ENCODE results near the gene ATP5F1B. TPM values are rescaled to one million over a fixed set of nuclear protein-coding genes. Genes with fewer than 3 reads are reported as not detected.

The ATP5F1B gene
- total and polyA plus RNA-seq, 2 of the 8 experiments (the other 6 are each of a cell fraction or from before 2014, with no cell fraction given): 900 to 1,522 TPM

DNA sequence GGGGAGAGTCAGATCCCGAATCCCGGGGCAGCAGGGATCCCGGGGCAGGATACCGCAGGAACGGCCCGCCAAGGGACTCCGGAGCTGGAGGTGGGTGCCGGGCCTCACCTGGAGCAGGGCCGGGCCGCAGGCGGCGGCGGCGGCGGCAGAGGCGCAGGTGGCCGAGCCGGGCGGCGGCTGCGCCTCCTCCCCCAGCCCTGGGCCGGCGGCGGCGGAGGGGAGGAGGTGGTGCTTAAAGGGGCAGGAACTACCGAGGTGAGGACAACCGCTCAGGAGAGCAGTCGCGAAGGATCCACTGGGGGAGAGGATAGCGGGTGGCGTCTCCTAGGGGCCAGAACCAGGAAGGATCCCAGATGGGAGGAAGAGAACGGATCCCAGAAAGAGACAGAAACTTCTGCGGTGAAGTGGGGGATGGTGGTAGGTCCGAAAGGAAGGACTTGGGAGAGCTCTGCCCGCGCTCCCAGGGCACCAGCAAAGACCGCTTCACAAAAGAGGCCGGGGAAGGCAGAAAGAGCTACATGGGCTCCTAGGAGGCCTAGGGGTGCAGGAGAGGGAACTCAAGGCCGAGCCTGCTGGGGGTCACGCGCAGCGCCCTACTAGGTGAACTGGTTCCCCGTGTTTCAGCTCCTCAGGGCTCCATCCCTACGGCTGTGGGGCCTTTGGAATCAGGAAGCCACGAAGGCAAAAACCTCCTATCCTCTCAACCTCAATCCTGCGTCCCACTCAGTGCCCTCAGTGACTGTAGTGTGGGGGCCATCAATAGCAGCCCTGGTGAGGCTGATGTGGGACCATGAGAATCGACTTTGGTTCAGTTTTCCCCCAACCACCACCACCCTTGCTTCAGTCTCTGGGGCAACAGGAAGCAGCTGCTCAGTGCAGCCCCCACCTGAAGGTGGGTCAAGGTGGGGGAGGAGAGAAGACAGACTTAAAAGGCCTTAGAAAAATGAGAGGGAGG lies 10.7 kb downstream of the ATP5F1B start (continued):
- TF ChIP-seq CTCF (IDR thresholded peaks at IDR 0.05; ENCODE audit: control extremely low read depth in 1 of 3, insufficient read depth in 1 of 3, low read depth in 1 of 3, low read length in 3 of 3): peak; percentile 38 to 51 (median 48); a peak in 3 of 4 replicates
- 0 out of 2 replicates have a peak, but pooled peaks have one; percentile 42 for TF ChIP-seq RBBP5 (IDR thresholded peaks at IDR 0.05; ENCODE audit: borderline replicate concordance, low read depth, low read length)
- no peak for TF ChIP-seq EGR1 (IDR thresholded peaks at IDR 0.05; ENCODE audit: borderline replicate concordance, low read depth, low read length)
- no peak; the same call in 1 of the 2 replicates for TF ChIP-seq POLR2AphosphoS5 (IDR thresholded peaks at IDR 0.05; ENCODE audit: low read depth, low read length)
- peak; percentile 53 for TF ChIP-seq PHF8 (conservative IDR thresholded peaks at IDR 0.05; ENCODE audit: low read depth, low read length)
- peak; percentile 72 to 77; a peak in 1 of 4 replicates for TF ChIP-seq SIN3A (conservative IDR thresholded peaks at IDR 0.05 in 1 of 2, IDR thresholded peaks at IDR 0.05 in 1 of 2; ENCODE audit: low read depth in 1 of 2, low read length in 2 of 2)
- TF ChIP-seq E2F6 (IDR thresholded peaks at IDR 0.05): 0 out of 2 replicates have a peak, but pooled peaks have one; percentile 9
